Measurements from ENCODE around the gene SAMD4A.

SAMD4A gene

GRCh38 chr14:54830650-54831049, 263.7 kb downstream of the SAMD4A start:
- Histone ChIP-seq H3K27ac (no peak overlapping the region), H3K9me3 (no peaks in the 10 kb centered on the region), H3K4me1 (ENCODE audit: control insufficient read depth in 1 of 2, insufficient read depth in 1 of 2, low read depth in 1 of 2, low read length in 1 of 2) (no peaks in the 10 kb centered on the region), H3K27me3 (no peaks in the 10 kb centered on the region), H3K4me3 (ENCODE audit: low read depth in 1 of 2, low read length in 1 of 2) (no peak overlapping the region), H3K36me3 (no peaks in the 10 kb centered on the region)
- TF ChIP-seq CTCF (IDR thresholded peaks at IDR 0.05), result no peak

DNA sequence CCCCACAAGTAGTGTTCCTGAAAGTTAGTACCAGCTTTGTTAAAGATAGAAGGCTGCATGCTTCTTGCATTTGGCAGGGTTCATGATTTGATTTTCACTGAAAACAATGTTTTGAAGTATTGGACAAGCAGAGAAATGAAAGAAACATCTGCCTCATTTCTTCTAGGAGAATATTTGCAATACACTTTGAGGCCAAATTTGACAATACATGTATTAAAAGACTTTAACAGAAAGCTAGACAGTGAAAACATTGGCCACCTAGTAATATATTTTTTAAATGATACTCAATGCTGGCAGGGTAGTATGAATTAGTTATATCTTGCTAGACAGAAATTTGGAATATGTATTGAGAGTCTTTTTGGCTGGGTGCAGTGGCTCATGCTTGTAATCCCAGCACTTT, 267.2 kb downstream of the SAMD4A start:
- Histone ChIP-seq H3K9me3 (no peaks in the 10 kb centered on the region), H3K4me1 (ENCODE audit: control insufficient read depth in 1 of 2, insufficient read depth in 1 of 2, low read depth in 1 of 2, low read length in 1 of 2) (no peaks in the 10 kb centered on the region), H3K27ac (no peak overlapping the region), H3K36me3 (no peaks in the 10 kb centered on the region), H3K27me3 (no peaks in the 10 kb centered on the region), H3K4me3 (ENCODE audit: low read depth in 1 of 2, low read length in 1 of 2) (no peak overlapping the region)
- TF ChIP-seq CTCF (IDR thresholded peaks at IDR 0.05), result no peak

DNA sequence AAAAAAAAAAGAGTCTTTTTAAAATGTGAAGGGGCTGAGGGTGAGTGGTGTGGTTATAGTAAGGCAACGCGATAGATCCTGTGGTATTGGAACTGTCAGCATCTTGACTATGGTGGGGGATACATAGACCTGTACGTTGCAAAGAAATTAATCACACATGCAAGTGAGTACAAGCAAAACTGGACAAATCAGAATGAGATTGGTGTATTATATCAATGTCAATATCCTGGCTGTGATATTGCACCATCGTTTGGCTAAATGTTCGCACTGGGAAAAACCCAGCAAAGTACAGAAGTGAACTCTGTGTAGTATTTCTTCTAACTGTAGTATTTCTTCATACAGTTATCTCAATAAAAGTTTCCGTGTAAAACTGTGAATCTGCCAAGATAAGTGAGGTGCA, 267.8 kb downstream of the SAMD4A start:
- H3K4me1 ChIP-seq (ENCODE audit: control insufficient read depth in 1 of 2, insufficient read depth in 1 of 2, low read depth in 1 of 2, low read length in 1 of 2), result no peaks in the 10 kb centered on the region
- no peak overlapping the region for H3K27ac ChIP-seq
- no peaks in the 10 kb centered on the region for H3K9me3 ChIP-seq
- H3K27me3 ChIP-seq, result no peaks in the 10 kb centered on the region
- no peaks in the 10 kb centered on the region for H3K36me3 ChIP-seq
- no peak for TF ChIP-seq CTCF (IDR thresholded peaks at IDR 0.05)
- H3K4me3 ChIP-seq (ENCODE audit: low read depth in 1 of 2, low read length in 1 of 2), result no peak overlapping the region

GRCh38 chr14:54836231-54836630, 269.3 kb downstream of the SAMD4A start:
- H3K27me3 ChIP-seq, result no peaks in the 10 kb centered on the region

DNA sequence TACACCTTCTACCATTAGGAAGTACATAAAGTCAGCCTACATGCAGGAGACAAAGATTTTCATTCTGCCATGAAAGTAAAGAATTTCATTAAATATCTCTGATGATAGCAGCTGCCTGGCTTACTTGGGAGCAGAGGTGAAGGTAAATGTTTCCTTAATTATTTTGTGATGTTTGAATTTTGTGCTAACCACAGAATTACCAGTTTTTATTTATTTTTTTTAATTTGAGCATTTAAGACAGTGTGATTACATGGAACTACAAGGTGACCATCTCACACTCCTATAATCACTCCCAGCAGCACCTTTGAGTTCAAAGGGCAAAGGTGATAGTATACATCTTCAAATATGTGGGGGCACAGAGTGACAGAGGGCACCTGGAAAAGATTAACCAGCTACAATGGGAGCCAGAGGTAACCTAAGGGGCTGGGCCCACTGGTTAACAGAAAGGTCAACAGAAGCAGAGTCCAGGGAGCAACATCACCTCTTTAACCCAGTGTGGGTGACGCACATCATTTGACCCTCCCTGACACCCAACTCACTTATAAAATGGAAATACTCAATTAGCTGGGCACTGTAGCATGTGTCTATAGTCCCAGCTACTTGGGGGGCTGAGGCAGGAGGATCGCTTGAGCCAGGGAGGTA, 270.7 kb downstream of the SAMD4A start:
- no peak for TF ChIP-seq CTCF (IDR thresholded peaks at IDR 0.05)
- Histone ChIP-seq H3K36me3 (peaks cover 8% of the 10 kb centered on the region), H3K4me3 (ENCODE audit: low read depth in 1 of 2, low read length in 1 of 2) (no peak overlapping the region)

More at GRCh38 chr14:54836231-54836630, 269.3 kb downstream of the SAMD4A start:
- H3K4me1 ChIP-seq (ENCODE audit: control insufficient read depth in 1 of 2, insufficient read depth in 1 of 2, low read depth in 1 of 2, low read length in 1 of 2), result no peaks in the 10 kb centered on the region
- no peaks in the 10 kb centered on the region for H3K9me3 ChIP-seq
- TF ChIP-seq CTCF (IDR thresholded peaks at IDR 0.05), result no peak
- peaks cover 8% of the 10 kb centered on the region for H3K36me3 ChIP-seq
- H3K27ac ChIP-seq, result no peak overlapping the region
- H3K4me3 ChIP-seq (ENCODE audit: low read depth in 1 of 2, low read length in 1 of 2), result no peak overlapping the region

More for the DNA sequence above, 270.7 kb downstream of the SAMD4A start:
- no peaks in the 10 kb centered on the region for H3K9me3 ChIP-seq
- no peaks in the 10 kb centered on the region for H3K4me1 ChIP-seq (ENCODE audit: control insufficient read depth in 1 of 2, insufficient read depth in 1 of 2, low read depth in 1 of 2, low read length in 1 of 2)
- no peak overlapping the region for H3K27ac ChIP-seq
- no peaks in the 10 kb centered on the region for H3K27me3 ChIP-seq
